ENCODE data around the gene HIC2.
"Not testable (repeated sequence)": the region's sequence is repeated elsewhere in the genome, so short reads cannot be mapped to it uniquely, and the experiment has no call there.

Gene HIC2

GRCh38 chr22:21417853-21418252 is 682 bp downstream of the HIC2 start:
- H3K9me3 ChIP-seq (ENCODE audit: control extremely low read depth in 1 of 5, control insufficient read depth in 4 of 5, insufficient read depth in 2 of 5, low read depth in 1 of 5, low read length in 4 of 5); H3K27ac ChIP-seq (ENCODE audit: insufficient read depth in 1 of 2, low read depth in 1 of 2, low read length in 2 of 2, poor library complexity in 1 of 2, severe bottlenecking in 2 of 2); H3K36me3 ChIP-seq (ENCODE audit: control insufficient read depth in 4 of 4, insufficient read depth in 4 of 4, low read length in 3 of 4); CTCF ChIA-PET; DNase-seq; H3K27me3 ChIP-seq (replicated peaks in 2 of 5; ENCODE audit: control insufficient read depth in 4 of 5, insufficient read depth in 5 of 5, low read length in 4 of 5); H3K4me1 ChIP-seq (ENCODE audit: control extremely low read depth in 1 of 4, control insufficient read depth in 4 of 4, insufficient read depth in 4 of 4, low read length in 3 of 4); POLR2A ChIA-PET: not testable (repeated sequence)
- no CpG with 5 or more reads among the region's 33 CpGs for WGBS (ENCODE audit: insufficient coverage)
- H3K4me3 ChIP-seq (ENCODE audit: control insufficient read depth in 1 of 7, extremely low read depth in 1 of 7, insufficient read depth in 4 of 7, low read depth in 2 of 7, low read length in 6 of 7): peak overlapping the region in 6 of 7 experiments; percentile 20 to 70 (median 51)

GRCh38 chr22:21418974-21419638 is 1.9 kb downstream of the HIC2 start:
- DNase-seq; H3K4me1 ChIP-seq (ENCODE audit: control extremely low read depth in 1 of 4, control insufficient read depth in 4 of 4, insufficient read depth in 4 of 4, low read length in 3 of 4); POLR2A ChIA-PET; H3K9me3 ChIP-seq (ENCODE audit: control extremely low read depth in 1 of 5, control insufficient read depth in 4 of 5, insufficient read depth in 2 of 5, low read depth in 1 of 5, low read length in 4 of 5); H3K4me3 ChIP-seq (ENCODE audit: control insufficient read depth in 1 of 7, extremely low read depth in 1 of 7, insufficient read depth in 4 of 7, low read depth in 2 of 7, low read length in 6 of 7); H3K27me3 ChIP-seq (replicated peaks in 2 of 5; ENCODE audit: control insufficient read depth in 4 of 5, insufficient read depth in 5 of 5, low read length in 4 of 5); H3K36me3 ChIP-seq (ENCODE audit: control insufficient read depth in 4 of 4, insufficient read depth in 4 of 4, low read length in 3 of 4); H3K27ac ChIP-seq (ENCODE audit: insufficient read depth in 1 of 2, low read depth in 1 of 2, low read length in 2 of 2, poor library complexity in 1 of 2, severe bottlenecking in 2 of 2); CTCF ChIA-PET: not testable (repeated sequence)
- WGBS (ENCODE audit: insufficient coverage): 100% methylated on average over 1 of the region's 15 CpGs

- H3K27me3 ChIP-seq (replicated peaks in 2 of 5; ENCODE audit: control insufficient read depth in 4 of 5, insufficient read depth in 5 of 5, low read length in 4 of 5); CTCF ChIA-PET; H3K4me1 ChIP-seq (ENCODE audit: control extremely low read depth in 1 of 4, control insufficient read depth in 4 of 4, insufficient read depth in 4 of 4, low read length in 3 of 4); H3K9me3 ChIP-seq (ENCODE audit: control extremely low read depth in 1 of 5, control insufficient read depth in 4 of 5, insufficient read depth in 2 of 5, low read depth in 1 of 5, low read length in 4 of 5); H3K27ac ChIP-seq (ENCODE audit: insufficient read depth in 1 of 2, low read depth in 1 of 2, low read length in 2 of 2, poor library complexity in 1 of 2, severe bottlenecking in 2 of 2); H3K4me3 ChIP-seq (ENCODE audit: control insufficient read depth in 1 of 7, extremely low read depth in 1 of 7, insufficient read depth in 4 of 7, low read depth in 2 of 7, low read length in 6 of 7); POLR2A ChIA-PET; H3K36me3 ChIP-seq (ENCODE audit: control insufficient read depth in 4 of 4, insufficient read depth in 4 of 4, low read length in 3 of 4); DNase-seq: not testable (repeated sequence)
- WGBS (ENCODE audit: insufficient coverage): no CpG with 5 or more reads among the region's 19 CpGs
Observed at GRCh38 chr22:21420180-21420763, 3.1 kb downstream of the HIC2 start.

- H3K9me3 ChIP-seq (ENCODE audit: control extremely low read depth in 1 of 5, control insufficient read depth in 4 of 5, insufficient read depth in 2 of 5, low read depth in 1 of 5, low read length in 4 of 5); H3K4me3 ChIP-seq (ENCODE audit: control insufficient read depth in 1 of 7, extremely low read depth in 1 of 7, insufficient read depth in 4 of 7, low read depth in 2 of 7, low read length in 6 of 7); H3K27ac ChIP-seq (ENCODE audit: insufficient read depth in 1 of 2, low read depth in 1 of 2, low read length in 2 of 2, poor library complexity in 1 of 2, severe bottlenecking in 2 of 2); DNase-seq; H3K36me3 ChIP-seq (ENCODE audit: control insufficient read depth in 4 of 4, insufficient read depth in 4 of 4, low read length in 3 of 4); H3K27me3 ChIP-seq (replicated peaks in 2 of 5; ENCODE audit: control insufficient read depth in 4 of 5, insufficient read depth in 5 of 5, low read length in 4 of 5); CTCF ChIA-PET; POLR2A ChIA-PET; H3K4me1 ChIP-seq (ENCODE audit: control extremely low read depth in 1 of 4, control insufficient read depth in 4 of 4, insufficient read depth in 4 of 4, low read length in 3 of 4): not testable (repeated sequence)
- WGBS (ENCODE audit: insufficient coverage): no CpG with 5 or more reads among the region's 12 CpGs
Observed at GRCh38 chr22:21424084-21424709, 7.0 kb downstream of the HIC2 start.

GRCh38 chr22:21434378-21435233 is 17.4 kb downstream of the HIC2 start:
- no CpG with 5 or more reads among the region's 15 CpGs for WGBS (ENCODE audit: insufficient coverage)
- POLR2A ChIA-PET, DNase-seq: not testable (repeated sequence)

GRCh38 chr22:21435998-21436810 is 19.0 kb downstream of the HIC2 start:
- not testable (repeated sequence) for H3K4me3 ChIP-seq (ENCODE audit: control insufficient read depth in 1 of 7, extremely low read depth in 1 of 7, insufficient read depth in 4 of 7, low read depth in 2 of 7, low read length in 6 of 7); H3K27me3 ChIP-seq (replicated peaks in 2 of 5; ENCODE audit: control insufficient read depth in 4 of 5, insufficient read depth in 5 of 5, low read length in 4 of 5)
- no CpG with 5 or more reads among the region's 12 CpGs for WGBS (ENCODE audit: insufficient coverage)

More at GRCh38 chr22:21434378-21435233, 17.4 kb downstream of the HIC2 start:
- CTCF ChIA-PET; H3K9me3 ChIP-seq (ENCODE audit: control extremely low read depth in 1 of 5, control insufficient read depth in 4 of 5, insufficient read depth in 2 of 5, low read depth in 1 of 5, low read length in 4 of 5); H3K36me3 ChIP-seq (ENCODE audit: control insufficient read depth in 4 of 4, insufficient read depth in 4 of 4, low read length in 3 of 4); H3K27ac ChIP-seq (ENCODE audit: insufficient read depth in 1 of 2, low read depth in 1 of 2, low read length in 2 of 2, poor library complexity in 1 of 2, severe bottlenecking in 2 of 2); H3K4me3 ChIP-seq (ENCODE audit: control insufficient read depth in 1 of 7, extremely low read depth in 1 of 7, insufficient read depth in 4 of 7, low read depth in 2 of 7, low read length in 6 of 7); H3K27me3 ChIP-seq (replicated peaks in 2 of 5; ENCODE audit: control insufficient read depth in 4 of 5, insufficient read depth in 5 of 5, low read length in 4 of 5); H3K4me1 ChIP-seq (ENCODE audit: control extremely low read depth in 1 of 4, control insufficient read depth in 4 of 4, insufficient read depth in 4 of 4, low read length in 3 of 4): not testable (repeated sequence)

More at GRCh38 chr22:21435998-21436810, 19.0 kb downstream of the HIC2 start:
- CTCF ChIA-PET; H3K27ac ChIP-seq (ENCODE audit: insufficient read depth in 1 of 2, low read depth in 1 of 2, low read length in 2 of 2, poor library complexity in 1 of 2, severe bottlenecking in 2 of 2); H3K36me3 ChIP-seq (ENCODE audit: control insufficient read depth in 4 of 4, insufficient read depth in 4 of 4, low read length in 3 of 4); POLR2A ChIA-PET; H3K9me3 ChIP-seq (ENCODE audit: control extremely low read depth in 1 of 5, control insufficient read depth in 4 of 5, insufficient read depth in 2 of 5, low read depth in 1 of 5, low read length in 4 of 5); H3K4me1 ChIP-seq (ENCODE audit: control extremely low read depth in 1 of 4, control insufficient read depth in 4 of 4, insufficient read depth in 4 of 4, low read length in 3 of 4); DNase-seq: not testable (repeated sequence)
